SK-N-SH treated with all-trans-retinoic acid at 6 μM for 48 hours (cell line): ENCODE measurements around the gene TRIM45.

ENCODE experiments used
- ARNTL ChIP-seq: fragments of 450-650 bp; formaldehyde crosslinking; IDR thresholded peaks from 2 replicates; pipeline ENCODE4 v1.5.0; 2020; ENCODE audit warnings: low read depth, mild to moderate bottlenecking, moderate library complexity, borderline replicate concordance
- CREB5 ChIP-seq: fragments of 250-450 bp; sonication (Bioruptor Pico); IDR thresholded peaks from 2 replicates; pipeline ENCODE4 v1.5.1; 2020; ENCODE audit warnings: low read depth, mild to moderate bottlenecking, moderate library complexity
- CSDC2 ChIP-seq: fragments of 250-450 bp; sonication (Bioruptor Pico); IDR thresholded peaks from 2 replicates; pipeline ENCODE4 v1.5.0; 2020; ENCODE audit warnings: mild to moderate bottlenecking, moderate library complexity
- ESRRG ChIP-seq: fragments of 250-450 bp; sonication (Bioruptor Pico); IDR thresholded peaks from 2 replicates; pipeline ENCODE4 v1.6.1; 2021; ENCODE audit warnings: mild to moderate bottlenecking
- GLIS3 ChIP-seq: fragments of 250-450 bp; sonication (Bioruptor Pico); IDR thresholded peaks from 2 replicates; pipeline ENCODE4 v1.5.0; 2020; ENCODE audit warnings: mild to moderate bottlenecking, moderate library complexity
- PATZ1 ChIP-seq: fragments of 250-450 bp; sonication (Bioruptor Pico); IDR thresholded peaks from 2 replicates; pipeline ENCODE4 v1.8.0; 2020; ENCODE audit warnings: mild to moderate bottlenecking, moderate library complexity, borderline replicate concordance
- PPARA ChIP-seq: fragments of 250-450 bp; sonication (Bioruptor Pico); IDR thresholded peaks from 2 replicates; pipeline ENCODE4 v1.5.0; 2020; ENCODE audit warnings: mild to moderate bottlenecking, borderline replicate concordance
- RARB ChIP-seq: fragments of 250-450 bp; sonication (Bioruptor Pico); IDR thresholded peaks from 2 replicates; pipeline ENCODE4 v1.8.0; 2021; ENCODE audit warnings: mild to moderate bottlenecking, moderate library complexity
- TOX ChIP-seq: fragments of 250-450 bp; sonication (Bioruptor Pico); IDR thresholded peaks from 2 replicates; pipeline ENCODE4 v1.8.0; 2021; ENCODE audit warnings: mild to moderate bottlenecking, moderate library complexity, borderline replicate concordance
- ZFP3 ChIP-seq: fragments of 250-450 bp; sonication (Bioruptor Pico); IDR thresholded peaks from 2 replicates; pipeline ENCODE4 v1.5.0; 2020; ENCODE audit warnings: mild to moderate bottlenecking, moderate library complexity
- ZNF565 ChIP-seq: fragments of 450-650 bp; formaldehyde crosslinking; conservative IDR thresholded peaks from 2 replicates; pipeline ENCODE4 v1.5.0; 2020; ENCODE audit warnings: low read depth, mild to moderate bottlenecking, moderate library complexity

- no peak for TF ChIP-seq CREB5 (CRISPR knock-in tag)
- no peak for TF ChIP-seq PATZ1 (CRISPR knock-in tag)
- no peak for TF ChIP-seq ESRRG (CRISPR knock-in tag)
- TF ChIP-seq ZFP3: no peak
- no peak for TF ChIP-seq TOX (CRISPR knock-in tag)
- no peak for TF ChIP-seq GLIS3 (CRISPR knock-in tag)
- no peak for TF ChIP-seq ZNF565 (CRISPR knock-in tag)
- no peak for TF ChIP-seq CSDC2 (CRISPR knock-in tag)
- TF ChIP-seq RARB (CRISPR knock-in tag): no peak
- TF ChIP-seq PPARA (CRISPR knock-in tag): no peak
- TF ChIP-seq ARNTL (CRISPR knock-in tag): no peak
These were observed 3.1 kb upstream of the TRIM45 start for GRCh38 chr1:117124661-117125060.
